ENCODE data around the gene MAPK13.

- TF ChIP-seq USF1 (CRISPR knock-in tag; IDR thresholded peaks at IDR 0.05) (no peak), ESRRA (CRISPR knock-in tag; IDR thresholded peaks at IDR 0.05; ENCODE audit: borderline replicate concordance) (no peak), ZNF232 (CRISPR knock-in tag; IDR thresholded peaks at IDR 0.05) (no peak), ATF3 (CRISPR knock-in tag; conservative IDR thresholded peaks at IDR 0.05) (no peak), CBFB (CRISPR knock-in tag; IDR thresholded peaks at IDR 0.05; ENCODE audit: low read depth) (no peak), MXD4 (CRISPR knock-in tag; IDR thresholded peaks at IDR 0.05; ENCODE audit: borderline replicate concordance) (no peak), SMAD4 (CRISPR knock-in tag; IDR thresholded peaks at IDR 0.05) (no peak)
These were observed 18.8 kb upstream of the MAPK13 start for GRCh38 chr6:36111526-36111925.

Data from WTC11 (cell line).